ENCODE results near the gene GABBR2. TPM values are rescaled to one million over a fixed set of nuclear protein-coding genes. Genes with fewer than 3 reads are reported as not detected.

Gene GABBR2
- total RNA-seq, 2 experiments from 2014 or later, result not detected

- Histone ChIP-seq H3K36me3 (ENCODE audit: insufficient read depth, low read length) (no peaks in the 10 kb centered on the region), H3K4me3 (ENCODE audit: low read length) (no peak overlapping the region), H3K27me3 (ENCODE audit: control insufficient read depth in 1 of 2, insufficient read depth in 2 of 2, low read length in 2 of 2) (peaks cover 0 to 10% of the 10 kb centered on the region in 2 experiments), H3K9me3 (ENCODE audit: control insufficient read depth in 1 of 2, insufficient read depth in 1 of 2, low read length in 2 of 2) (no peaks in the 10 kb centered on the region), H3K27ac (ENCODE audit: low read depth in 1 of 2, low read length in 2 of 2) (no peak overlapping the region), H3K4me1 (ENCODE audit: insufficient read depth, low read length) (no peaks in the 10 kb centered on the region)
- Mint-ChIP-seq H3K9me3 (no peaks in the 10 kb centered on the region), H3K36me3 (ENCODE audit: low read depth) (no peaks in the 10 kb centered on the region), H3K4me3 (no peak overlapping the region), H3K4me1 (ENCODE audit: low read depth) (no peaks in the 10 kb centered on the region), H3K27me3 (peaks cover 18% of the 10 kb centered on the region), H3K27ac (no peak overlapping the region)
- ATAC-seq (ENCODE audit: poor library complexity), result no peak
- intact Hi-C loops (cut with DNase I, micrococcal nuclease), result no loop called here
- ChIA-PET POLR2A (no interaction called here), CTCF (no interaction called here)
- DNase-seq, result no peak
- no peak for TF ChIP-seq CTCF (IDR thresholded peaks at IDR 0.05)
Observed at GRCh38 chr9:98418578-98419259, 290.0 kb downstream of the GABBR2 start.

GRCh38 chr9:98416294-98417248 is 292.2 kb downstream of the GABBR2 start:
- H3K4me1 ChIP-seq (ENCODE audit: insufficient read depth, low read length), result no peaks in the 10 kb centered on the region
- Mint-ChIP-seq H3K9me3 (no peaks in the 10 kb centered on the region), H3K27ac (no peak overlapping the region), H3K4me1 (ENCODE audit: low read depth) (no peaks in the 10 kb centered on the region), H3K27me3 (peaks cover 18% of the 10 kb centered on the region), H3K36me3 (ENCODE audit: low read depth) (no peaks in the 10 kb centered on the region), H3K4me3 (no peak overlapping the region)
- TF ChIP-seq CTCF (IDR thresholded peaks at IDR 0.05), result no peak
- ChIA-PET CTCF (no interaction called here), POLR2A (no interaction called here)
- no peak overlapping the region for H3K27ac ChIP-seq (ENCODE audit: low read depth in 1 of 2, low read length in 2 of 2)
- H3K36me3 ChIP-seq (ENCODE audit: insufficient read depth, low read length), result no peaks in the 10 kb centered on the region
- no peak for ATAC-seq (ENCODE audit: poor library complexity)
- peaks cover 0 to 10% of the 10 kb centered on the region in 2 experiments for H3K27me3 ChIP-seq (ENCODE audit: control insufficient read depth in 1 of 2, insufficient read depth in 2 of 2, low read length in 2 of 2)
- H3K9me3 ChIP-seq (ENCODE audit: control insufficient read depth in 1 of 2, insufficient read depth in 1 of 2, low read length in 2 of 2), result no peaks in the 10 kb centered on the region
- H3K4me3 ChIP-seq (ENCODE audit: low read length), result no peak overlapping the region
- no peak for DNase-seq
- intact Hi-C loops (cut with DNase I, micrococcal nuclease), result no loop called here

GRCh38 chr9:98415782-98416181 is 293.0 kb downstream of the GABBR2 start:
- TF ChIP-seq CTCF (IDR thresholded peaks at IDR 0.05), result no peak
- CTCF ChIA-PET, result no interaction called here
- H3K9me3 Mint-ChIP-seq, result no peaks in the 10 kb centered on the region
- no peak overlapping the region for H3K4me3 Mint-ChIP-seq
- H3K27ac Mint-ChIP-seq, result no peak overlapping the region
- H3K4me1 ChIP-seq (ENCODE audit: insufficient read depth, low read length), result no peaks in the 10 kb centered on the region
- no peaks in the 10 kb centered on the region for H3K36me3 ChIP-seq (ENCODE audit: insufficient read depth, low read length)
- no peaks in the 10 kb centered on the region for H3K4me1 Mint-ChIP-seq (ENCODE audit: low read depth)
- DNase-seq (no peak), ATAC-seq (ENCODE audit: poor library complexity) (no peak)
- intact Hi-C loops (cut with DNase I, micrococcal nuclease), result no loop called here
- no peak overlapping the region for H3K4me3 ChIP-seq (ENCODE audit: low read length)
- H3K36me3 Mint-ChIP-seq (ENCODE audit: low read depth), result no peaks in the 10 kb centered on the region
- peaks cover 18% of the 10 kb centered on the region for H3K27me3 Mint-ChIP-seq
- POLR2A ChIA-PET, result no interaction called here
- H3K9me3 ChIP-seq (ENCODE audit: control insufficient read depth in 1 of 2, insufficient read depth in 1 of 2, low read length in 2 of 2), result no peaks in the 10 kb centered on the region
- peaks cover 0 to 10% of the 10 kb centered on the region in 2 experiments for H3K27me3 ChIP-seq (ENCODE audit: control insufficient read depth in 1 of 2, insufficient read depth in 2 of 2, low read length in 2 of 2)
- H3K27ac ChIP-seq (ENCODE audit: low read depth in 1 of 2, low read length in 2 of 2), result no peak overlapping the region

Measured in CD4-positive, alpha-beta T cell (primary cell).